Measurements from ENCODE around the gene MCOLN1. TPM values are rescaled to one million over a fixed set of nuclear protein-coding genes. Genes with fewer than 3 reads are reported as not detected.

Gene MCOLN1
- total RNA-seq, 4 donors from 2014 or later = 24.5 to 41.1 (median 31.9) TPM

DNA sequence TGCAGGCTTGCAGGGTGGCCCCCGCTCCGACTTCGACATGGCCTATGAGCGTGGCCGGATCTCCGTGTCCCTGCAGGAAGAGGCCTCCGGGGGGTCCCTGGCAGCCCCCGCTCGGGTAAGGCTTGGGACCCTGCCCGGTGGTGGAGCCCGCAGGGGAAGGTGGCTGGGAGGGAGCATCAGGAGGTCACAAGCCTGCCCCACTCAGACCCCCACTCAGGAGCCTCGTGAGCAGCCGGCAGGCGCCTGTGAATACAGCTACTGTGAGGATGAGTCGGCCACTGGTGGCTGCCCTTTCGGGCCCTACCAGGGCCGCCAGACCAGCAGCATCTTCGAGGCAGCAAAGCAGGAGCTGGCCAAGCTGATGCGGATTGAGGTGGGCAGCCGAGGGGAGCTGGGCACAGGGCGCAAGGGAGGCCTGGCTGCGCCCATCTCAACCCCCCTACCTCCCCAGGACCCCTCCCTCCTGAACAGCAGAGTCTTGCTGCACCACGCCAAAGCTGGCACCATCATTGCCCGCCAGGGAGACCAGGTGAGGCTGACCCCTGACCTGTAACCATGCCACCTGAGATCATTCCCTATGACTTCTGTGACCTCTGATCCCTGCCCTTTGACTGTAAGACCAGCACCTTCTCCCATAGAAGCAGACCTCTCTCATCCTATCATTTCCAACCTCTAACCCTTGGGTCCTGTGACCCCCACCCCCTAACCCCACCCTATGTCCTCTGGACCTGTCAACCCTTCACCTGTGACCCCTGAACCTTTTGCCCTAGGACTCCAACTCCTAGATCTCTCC lies 20.3 kb downstream of the MCOLN1 start:
- TF ChIP-seq, protein P1, sequence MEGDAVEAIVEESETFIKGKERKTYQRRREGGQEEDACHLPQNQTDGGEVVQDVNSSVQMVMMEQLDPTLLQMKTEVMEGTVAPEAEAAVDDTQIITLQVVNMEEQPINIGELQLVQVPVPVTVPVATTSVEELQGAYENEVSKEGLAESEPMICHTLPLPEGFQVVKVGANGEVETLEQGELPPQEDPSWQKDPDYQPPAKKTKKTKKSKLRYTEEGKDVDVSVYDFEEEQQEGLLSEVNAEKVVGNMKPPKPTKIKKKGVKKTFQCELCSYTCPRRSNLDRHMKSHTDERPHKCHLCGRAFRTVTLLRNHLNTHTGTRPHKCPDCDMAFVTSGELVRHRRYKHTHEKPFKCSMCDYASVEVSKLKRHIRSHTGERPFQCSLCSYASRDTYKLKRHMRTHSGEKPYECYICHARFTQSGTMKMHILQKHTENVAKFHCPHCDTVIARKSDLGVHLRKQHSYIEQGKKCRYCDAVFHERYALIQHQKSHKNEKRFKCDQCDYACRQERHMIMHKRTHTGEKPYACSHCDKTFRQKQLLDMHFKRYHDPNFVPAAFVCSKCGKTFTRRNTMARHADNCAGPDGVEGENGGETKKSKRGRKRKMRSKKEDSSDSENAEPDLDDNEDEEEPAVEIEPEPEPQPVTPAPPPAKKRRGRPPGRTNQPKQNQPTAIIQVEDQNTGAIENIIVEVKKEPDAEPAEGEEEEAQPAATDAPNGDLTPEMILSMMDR (IDR thresholded peaks at IDR 0.05) = no peak
- no peak for ATAC-seq (ENCODE audit: low FRiP score)
- no peak for DNase-seq (ENCODE audit: low spot score)

DNA sequence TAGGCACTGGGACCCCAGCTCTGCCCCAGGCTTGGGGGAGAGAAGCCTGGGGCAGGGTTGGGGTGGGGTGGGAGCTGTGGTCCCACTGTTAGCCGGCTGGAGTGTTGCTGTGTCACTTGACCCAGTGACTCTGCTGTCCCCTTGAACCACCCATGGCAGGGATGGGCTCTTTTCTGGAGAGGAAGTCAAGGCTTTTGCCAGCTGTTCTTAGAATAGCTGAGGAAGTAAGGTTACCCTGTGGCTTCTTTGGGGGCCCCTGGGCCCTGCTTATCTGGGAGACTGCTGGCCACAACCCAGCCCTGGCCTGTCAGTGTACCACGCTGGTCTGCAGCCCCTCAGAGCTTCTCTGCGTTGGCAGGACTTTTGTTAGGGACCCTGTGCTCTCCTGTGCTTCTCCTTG lies 22.2 kb downstream of the MCOLN1 start:
- ATAC-seq (ENCODE audit: low FRiP score) (no peak), DNase-seq (ENCODE audit: low spot score) (no peak)
- TF ChIP-seq, protein P1 (IDR thresholded peaks at IDR 0.05) = no peak

DNA sequence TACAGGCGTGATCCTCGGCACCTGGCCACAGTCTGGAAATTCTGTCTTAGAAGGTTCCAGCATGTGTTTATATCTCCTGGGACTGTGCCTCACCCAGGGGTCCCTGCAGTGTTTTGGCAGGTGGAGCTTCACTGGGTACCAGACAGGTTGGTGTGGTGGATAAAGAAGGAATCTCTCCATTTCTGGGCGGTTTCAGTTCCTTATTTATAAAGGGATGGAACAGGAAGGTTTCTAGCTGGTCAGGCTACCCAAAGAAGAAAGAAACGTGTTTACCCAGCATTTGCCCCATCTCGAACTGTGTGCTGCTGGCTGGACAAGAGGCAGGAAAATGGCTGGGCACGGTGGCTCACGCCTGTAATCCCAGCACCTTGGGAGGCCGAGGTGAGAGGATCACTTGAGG lies 22.9 kb downstream of the MCOLN1 start:
- TF ChIP-seq, protein P1 (IDR thresholded peaks at IDR 0.05) = no peak
- no peak for ATAC-seq (ENCODE audit: low FRiP score)
- DNase-seq (ENCODE audit: low spot score) = no peak

DNA sequence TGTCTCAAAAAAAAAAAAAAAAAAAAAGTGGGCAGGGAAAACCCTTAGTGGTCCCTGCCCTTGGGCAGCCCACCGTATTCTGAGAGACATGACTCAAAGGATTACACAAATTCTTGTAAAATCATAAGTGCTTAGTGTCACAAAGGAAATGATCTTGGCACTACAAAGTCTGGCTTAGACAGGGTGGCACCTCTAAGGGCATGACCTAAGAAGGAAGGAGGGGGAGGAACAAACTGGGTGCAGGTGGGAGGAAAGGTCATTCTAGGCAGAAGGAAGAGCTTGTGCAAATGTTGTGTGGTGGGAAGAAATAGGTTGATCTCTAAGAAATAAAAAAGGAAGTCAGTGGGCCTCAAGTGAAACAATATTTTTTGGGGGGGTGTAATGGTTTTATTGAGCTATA lies 23.5 kb downstream of the MCOLN1 start:
- no peak for ATAC-seq (ENCODE audit: low FRiP score)
- no peak for DNase-seq (ENCODE audit: low spot score)
- TF ChIP-seq, protein P1 (IDR thresholded peaks at IDR 0.05) = no peak

DNA sequence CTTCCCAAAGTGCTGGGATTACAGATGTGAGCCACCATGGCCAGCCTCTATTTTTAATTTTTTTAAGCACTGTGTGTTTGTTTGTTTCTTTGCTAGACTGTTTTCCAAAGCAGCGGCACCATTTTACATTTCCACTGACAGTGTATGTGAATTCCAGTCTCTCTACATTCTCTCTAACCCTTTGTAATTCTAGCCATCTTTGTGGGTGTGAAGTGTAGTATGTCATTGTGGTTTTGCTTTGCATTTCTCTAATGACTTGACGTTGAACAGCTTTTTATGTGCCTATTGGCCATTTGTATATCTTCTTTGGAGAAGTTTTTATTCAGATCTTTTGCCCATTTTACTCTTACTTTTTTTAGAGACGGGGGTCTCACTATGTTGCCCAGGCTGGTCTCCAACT lies 24.7 kb downstream of the MCOLN1 start:
- DNase-seq (ENCODE audit: low spot score) = no peak
- ATAC-seq (ENCODE audit: low FRiP score) = no peak
- TF ChIP-seq, protein P1 (IDR thresholded peaks at IDR 0.05) = no peak

DNA sequence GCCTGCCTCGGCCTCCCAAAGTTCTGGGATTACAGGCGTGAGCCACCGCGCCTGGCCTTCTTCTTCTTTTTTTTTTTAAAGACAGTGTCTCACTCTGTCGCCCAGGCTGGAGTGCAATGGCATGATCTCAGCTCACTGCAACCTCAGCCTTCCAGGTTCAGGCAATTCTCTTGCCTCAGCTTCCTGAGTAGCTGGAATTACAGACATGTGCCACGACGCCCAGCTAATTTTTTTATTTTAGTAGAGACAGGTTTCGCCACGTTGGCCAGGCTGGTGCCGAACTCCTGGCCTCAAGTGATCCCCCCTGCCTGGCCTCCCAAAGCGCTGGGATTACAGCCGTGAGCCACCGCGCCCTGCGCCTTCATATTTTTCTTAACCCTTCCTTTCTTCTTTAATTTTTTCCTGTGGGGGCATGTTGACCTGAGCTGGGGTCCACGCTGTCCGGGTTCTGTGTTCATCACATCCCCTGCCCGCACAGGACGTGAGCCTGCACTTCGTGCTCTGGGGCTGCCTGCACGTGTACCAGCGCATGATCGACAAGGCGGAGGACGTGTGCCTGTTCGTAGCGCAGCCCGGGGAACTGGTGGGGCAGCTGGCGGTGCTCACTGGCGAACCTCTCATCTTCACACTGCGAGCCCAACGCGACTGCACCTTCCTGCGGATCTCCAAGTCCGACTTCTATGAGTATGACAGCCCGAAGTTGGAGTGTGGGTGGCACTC lies 27.2 kb downstream of the MCOLN1 start:
- no peak for ATAC-seq (ENCODE audit: low FRiP score)
- TF ChIP-seq, protein P1 (IDR thresholded peaks at IDR 0.05) = no peak
- DNase-seq (ENCODE audit: low spot score) = no peak

Data from omental fat pad (tissue), 4 donors.